Adrenal gland (tissue), 5 donors: ENCODE measurements around the gene TRAF3.

Experiments used
- POLR2A ChIP-seq, 2 donors: fragments of 450-650 bp; IDR thresholded peaks; one replicate each; pipeline ENCODE4 v1.6.1; 2017; ENCODE audit warnings: antibody characterized with exemption in 2 of 2, mild to moderate bottlenecking in 2 of 2, moderate library complexity in 1 of 2
- TF ChIP-seq, protein P1 (sequence below), 6 experiments: fragments of 450-650 bp in 4 of 6; fragments of 200-600 bp in 2 of 6; sonication (generic) in 1 of 6; IDR thresholded peaks; 1 replicate in 5 of 6; 2 replicates in 1 of 6; pipeline versions ENCODE4 v1.5.1 to v1.8.0; 2016 to 2021; ENCODE audit warnings: antibody characterized with exemption in 6 of 6, mild to moderate bottlenecking in 2 of 6, moderate library complexity in 1 of 6
- donor health status: DM: no; HTN: no; CAD: no.

DNA sequence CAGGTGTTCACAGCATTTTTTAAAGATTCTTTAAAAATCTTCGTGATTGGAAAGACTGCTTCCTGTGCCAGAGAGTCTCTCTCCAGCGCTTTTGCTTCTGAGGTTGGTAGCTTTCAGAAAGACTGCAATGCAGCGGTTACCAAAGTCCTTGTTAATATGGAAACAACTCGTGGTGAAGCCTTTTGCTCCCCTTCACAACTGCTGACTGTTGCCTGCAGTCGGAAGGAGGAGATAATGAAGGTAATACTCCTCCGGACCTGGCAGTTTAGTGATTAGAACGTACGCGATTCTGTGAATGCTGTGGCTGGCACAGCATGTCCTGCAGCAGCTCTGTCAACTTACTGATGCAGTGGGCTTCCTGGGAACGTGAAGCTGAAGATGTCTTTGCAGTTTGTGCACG lies 50.9 kb downstream of the TRAF3 start:
- TF ChIP-seq POLR2A (IDR thresholded peaks at IDR 0.05) = no peak
- TF ChIP-seq, protein P1, sequence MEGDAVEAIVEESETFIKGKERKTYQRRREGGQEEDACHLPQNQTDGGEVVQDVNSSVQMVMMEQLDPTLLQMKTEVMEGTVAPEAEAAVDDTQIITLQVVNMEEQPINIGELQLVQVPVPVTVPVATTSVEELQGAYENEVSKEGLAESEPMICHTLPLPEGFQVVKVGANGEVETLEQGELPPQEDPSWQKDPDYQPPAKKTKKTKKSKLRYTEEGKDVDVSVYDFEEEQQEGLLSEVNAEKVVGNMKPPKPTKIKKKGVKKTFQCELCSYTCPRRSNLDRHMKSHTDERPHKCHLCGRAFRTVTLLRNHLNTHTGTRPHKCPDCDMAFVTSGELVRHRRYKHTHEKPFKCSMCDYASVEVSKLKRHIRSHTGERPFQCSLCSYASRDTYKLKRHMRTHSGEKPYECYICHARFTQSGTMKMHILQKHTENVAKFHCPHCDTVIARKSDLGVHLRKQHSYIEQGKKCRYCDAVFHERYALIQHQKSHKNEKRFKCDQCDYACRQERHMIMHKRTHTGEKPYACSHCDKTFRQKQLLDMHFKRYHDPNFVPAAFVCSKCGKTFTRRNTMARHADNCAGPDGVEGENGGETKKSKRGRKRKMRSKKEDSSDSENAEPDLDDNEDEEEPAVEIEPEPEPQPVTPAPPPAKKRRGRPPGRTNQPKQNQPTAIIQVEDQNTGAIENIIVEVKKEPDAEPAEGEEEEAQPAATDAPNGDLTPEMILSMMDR (IDR thresholded peaks at IDR 0.05) = no peak
